HepG2 (cell line): ENCODE measurements around the gene QSOX2. TPM values are rescaled to one million over a fixed set of nuclear protein-coding genes. Genes with fewer than 3 reads are reported as not detected.

Source experiments
- ADNP ChIP-seq: sonication (generic); formaldehyde crosslinking; IDR thresholded peaks from 2 replicates; pipeline ENCODE4 v1.4.0; 2020; ENCODE audit warnings: missing genetic modification reagents
- CHD2 ChIP-seq: IDR thresholded peaks from 2 replicates; pipeline ENCODE4 v1.6.1; 2011; ENCODE audit warnings: low read depth, low read length, improper control_type of control experiment
- GLI4 ChIP-seq: sonication (generic); formaldehyde crosslinking; IDR thresholded peaks from 2 replicates; pipeline ENCODE4 v1.5.1; 2020; ENCODE audit warnings: missing genetic modification reagents, mild to moderate bottlenecking, moderate library complexity, borderline replicate concordance
- HDAC1 ChIP-seq: sonication (generic); formaldehyde crosslinking; IDR thresholded peaks from 2 replicates; pipeline ENCODE4 v1.5.1; 2020; ENCODE audit warnings: mild to moderate bottlenecking, missing genetic modification reagents
- HNF4G ChIP-seq, 2 experiments: sonication (generic) in 1 of 2; formaldehyde crosslinking in 1 of 2; IDR thresholded peaks; 2 replicates each; pipeline versions ENCODE4 v1.4.0 to v1.6.1; 2011 to 2020; ENCODE audit warnings: borderline replicate concordance in 2 of 2, low read depth in 2 of 2, mild to moderate bottlenecking in 2 of 2, low read length in 1 of 2, missing genetic modification reagents in 1 of 2, moderate library complexity in 1 of 2
- IKZF4 ChIP-seq: sonication (generic); formaldehyde crosslinking; IDR thresholded peaks from 2 replicates; pipeline ENCODE4 v1.5.1; 2020; ENCODE audit warnings: borderline replicate concordance, mild to moderate bottlenecking, low read depth, missing genetic modification reagents; ENCODE audit errors: not compliant biosample characterization
- ISL2 ChIP-seq: sonication (generic); formaldehyde crosslinking; IDR thresholded peaks from 2 replicates; pipeline ENCODE4 v1.5.0; 2020; ENCODE audit warnings: missing genetic modification reagents
- RCOR2 ChIP-seq: IDR thresholded peaks from 2 replicates; pipeline ENCODE4 v1.6.1; 2016; ENCODE audit warnings: missing biosample characterization, missing genetic modification reagents
- SKI ChIP-seq: fragments of 450-650 bp; IDR thresholded peaks from one replicate; pipeline ENCODE4 v1.6.1; 2018; ENCODE audit warnings: mild to moderate bottlenecking; ENCODE audit not compliant: partially characterized antibody
- SMC3 ChIP-seq: IDR thresholded peaks from 2 replicates; pipeline ENCODE4 v1.6.1; 2011; ENCODE audit warnings: low read length, improper control_type of control experiment
- SP5 ChIP-seq: IDR thresholded peaks from 2 replicates; pipeline ENCODE4 v1.6.1; 2016; ENCODE audit warnings: low read depth, borderline replicate concordance
- TEAD3 ChIP-seq: optimal IDR thresholded peaks from 2 replicates; pipeline ENCODE3; 2016; ENCODE audit warnings: borderline replicate concordance
- ZMYM3 ChIP-seq: sonication (generic); formaldehyde crosslinking; IDR thresholded peaks from 2 replicates; pipeline ENCODE4 v1.5.1; 2020; ENCODE audit warnings: mild to moderate bottlenecking, missing genetic modification reagents
- ZMYM4 ChIP-seq: sonication (generic); formaldehyde crosslinking; IDR thresholded peaks from 2 replicates; pipeline ENCODE4 v1.8.1; 2023; ENCODE audit warnings: mild to moderate bottlenecking, missing genetic modification reagents
- ZNF292 ChIP-seq: sonication (generic); formaldehyde crosslinking; IDR thresholded peaks from 2 replicates; pipeline ENCODE4 v1.8.1; 2022; ENCODE audit warnings: mild to moderate bottlenecking, low read depth, missing genetic modification reagents, borderline replicate concordance
- ZNF549 ChIP-seq: sonication (generic); formaldehyde crosslinking; IDR thresholded peaks from 2 replicates; pipeline ENCODE4 v1.5.0; 2020; ENCODE audit warnings: missing genetic modification reagents
- ZNF605 ChIP-seq: sonication (generic); formaldehyde crosslinking; IDR thresholded peaks from 2 replicates; pipeline ENCODE4 v1.8.0; 2022; ENCODE audit warnings: mild to moderate bottlenecking, missing genetic modification reagents
- ZNF674 ChIP-seq: sonication (generic); formaldehyde crosslinking; IDR thresholded peaks from 2 replicates; pipeline ENCODE4 v1.5.0; 2020; ENCODE audit warnings: low read depth, mild to moderate bottlenecking, missing genetic modification reagents
- polyA plus RNA-seq, 8 experiments: library from polyadenylated mRNA; depleted of rRNA in 3 of 8; stranded (reverse) in 7 of 8; unstranded in 1 of 8; fragments of >200 nt; fragmentation: Illumina TruSeq in 4 of 8; extraction: Trizol in 4 of 8; gene quantifications; 2 replicates each; pipeline versions ENCODE4 v1.2.1 to v1.2.3, GENCODE V29; 2011 to 2016; ENCODE audit warnings: low read depth in 4 of 8, missing spikeins in 1 of 8, mixed read lengths in 1 of 8; ENCODE audit not compliant: insufficient read depth in 1 of 8
- total RNA-seq, 5 experiments: library from RNA; depleted of rRNA; stranded (reverse); fragments of >200 nt; fragmentation: Illumina TruSeq; extraction: Trizol; gene quantifications; 2 replicates each; pipeline ENCODE4 v1.2.3, GENCODE V29; 2016; ENCODE audit warnings: low read depth in 1 of 5
- TF ChIP-seq, protein P1 (sequence below): sonication (generic); formaldehyde crosslinking; IDR thresholded peaks from 2 replicates; pipeline ENCODE4 v1.5.0; 2020; ENCODE audit warnings: mild to moderate bottlenecking, missing genetic modification reagents, borderline replicate concordance
- TF ChIP-seq, protein P2 (sequence below): IDR thresholded peaks from 2 replicates; pipeline ENCODE4 v1.6.1; 2012; ENCODE audit warnings: inconsistent platforms
- TF ChIP-seq, protein P3 (sequence below): sonication (generic); formaldehyde crosslinking; IDR thresholded peaks from 2 replicates; pipeline ENCODE4 v1.4.0; 2020; ENCODE audit warnings: mild to moderate bottlenecking, missing genetic modification reagents
- TF ChIP-seq, protein P4 (sequence below): sonication (generic); formaldehyde crosslinking; IDR thresholded peaks from 2 replicates; pipeline ENCODE4 v1.9.0; 2022; ENCODE audit warnings: low read depth, missing genetic modification reagents

Gene QSOX2
- total and polyA plus RNA-seq, 2 of the 13 experiments (the other 11 are each of a cell fraction or from before 2014, with no cell fraction given) = 27.1 to 42.1 TPM

DNA sequence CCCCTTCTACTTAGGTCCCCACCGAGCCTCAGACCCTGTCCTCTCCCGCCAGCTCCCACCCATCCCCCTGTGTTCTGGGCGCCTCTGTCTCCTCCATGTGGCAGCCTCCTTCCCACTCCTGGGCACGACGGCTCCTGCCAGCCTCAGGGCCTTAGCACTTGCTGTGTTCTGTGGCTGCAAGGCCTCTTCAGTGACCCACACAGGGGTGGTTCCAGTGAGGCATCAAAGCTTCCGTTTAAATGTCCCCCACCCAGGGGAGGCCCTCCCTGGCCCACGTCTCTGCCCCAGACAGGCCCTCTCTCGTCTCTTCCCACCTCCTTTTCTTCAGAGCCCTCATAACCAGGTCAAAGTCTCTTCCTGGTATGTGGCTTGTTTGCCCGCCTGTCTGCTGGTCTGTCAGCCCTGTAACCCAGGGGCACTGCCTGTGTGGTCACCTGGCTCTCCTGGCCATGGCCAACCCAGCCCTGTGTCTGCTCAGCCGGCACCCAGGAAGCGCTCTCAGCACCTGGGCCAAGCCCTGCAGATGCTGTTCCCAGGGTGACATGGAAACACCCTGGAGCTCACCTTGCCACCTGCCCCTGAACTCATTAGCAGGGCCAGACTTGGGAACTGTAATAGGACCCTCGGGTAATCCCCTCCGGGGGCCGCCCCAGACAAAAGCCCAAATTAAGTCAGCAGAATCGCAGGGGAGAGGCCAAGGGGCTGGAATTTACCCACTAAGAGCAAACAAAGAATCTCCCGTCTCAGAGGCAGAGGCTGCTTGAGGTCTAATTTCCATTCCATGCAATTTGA lies 74.4 kb downstream of the QSOX2 start (continued):
- TF ChIP-seq, protein P1, sequence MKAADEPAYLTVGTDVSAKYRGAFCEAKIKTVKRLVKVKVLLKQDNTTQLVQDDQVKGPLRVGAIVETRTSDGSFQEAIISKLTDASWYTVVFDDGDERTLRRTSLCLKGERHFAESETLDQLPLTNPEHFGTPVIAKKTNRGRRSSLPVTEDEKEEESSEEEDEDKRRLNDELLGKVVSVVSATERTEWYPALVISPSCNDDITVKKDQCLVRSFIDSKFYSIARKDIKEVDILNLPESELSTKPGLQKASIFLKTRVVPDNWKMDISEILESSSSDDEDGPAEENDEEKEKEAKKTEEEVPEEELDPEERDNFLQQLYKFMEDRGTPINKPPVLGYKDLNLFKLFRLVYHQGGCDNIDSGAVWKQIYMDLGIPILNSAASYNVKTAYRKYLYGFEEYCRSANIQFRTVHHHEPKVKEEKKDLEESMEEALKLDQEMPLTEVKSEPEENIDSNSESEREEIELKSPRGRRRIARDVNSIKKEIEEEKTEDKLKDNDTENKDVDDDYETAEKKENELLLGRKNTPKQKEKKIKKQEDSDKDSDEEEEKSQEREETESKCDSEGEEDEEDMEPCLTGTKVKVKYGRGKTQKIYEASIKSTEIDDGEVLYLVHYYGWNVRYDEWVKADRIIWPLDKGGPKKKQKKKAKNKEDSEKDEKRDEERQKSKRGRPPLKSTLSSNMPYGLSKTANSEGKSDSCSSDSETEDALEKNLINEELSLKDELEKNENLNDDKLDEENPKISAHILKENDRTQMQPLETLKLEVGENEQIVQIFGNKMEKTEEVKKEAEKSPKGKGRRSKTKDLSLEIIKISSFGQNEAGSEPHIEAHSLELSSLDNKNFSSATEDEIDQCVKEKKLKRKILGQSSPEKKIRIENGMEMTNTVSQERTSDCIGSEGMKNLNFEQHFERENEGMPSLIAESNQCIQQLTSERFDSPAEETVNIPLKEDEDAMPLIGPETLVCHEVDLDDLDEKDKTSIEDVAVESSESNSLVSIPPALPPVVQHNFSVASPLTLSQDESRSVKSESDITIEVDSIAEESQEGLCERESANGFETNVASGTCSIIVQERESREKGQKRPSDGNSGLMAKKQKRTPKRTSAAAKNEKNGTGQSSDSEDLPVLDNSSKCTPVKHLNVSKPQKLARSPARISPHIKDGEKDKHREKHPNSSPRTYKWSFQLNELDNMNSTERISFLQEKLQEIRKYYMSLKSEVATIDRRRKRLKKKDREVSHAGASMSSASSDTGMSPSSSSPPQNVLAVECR (CRISPR knock-in tag) = peak; percentile 35; the same call in 1 of the 2 replicates
- no peak for TF ChIP-seq RCOR2 (CRISPR knock-in tag)
- TF ChIP-seq, protein P2, sequence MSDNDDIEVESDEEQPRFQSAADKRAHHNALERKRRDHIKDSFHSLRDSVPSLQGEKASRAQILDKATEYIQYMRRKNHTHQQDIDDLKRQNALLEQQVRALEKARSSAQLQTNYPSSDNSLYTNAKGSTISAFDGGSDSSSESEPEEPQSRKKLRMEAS = peak; percentile 38
- TF ChIP-seq SKI = peak; percentile 78
- TF ChIP-seq IKZF4 = no peak
- TF ChIP-seq CHD2 = no peak
- TF ChIP-seq ZNF549 = no peak
- TF ChIP-seq ISL2 (CRISPR knock-in tag) = peak; percentile 23; the same call in 1 of the 2 replicates
- peak; percentile 43 for TF ChIP-seq HNF4G (IDR thresholded peaks at IDR 0.05; ENCODE audit: borderline replicate concordance, low read depth, low read length)
- TF ChIP-seq HNF4G (CRISPR knock-in tag; IDR thresholded peaks at IDR 0.05; ENCODE audit: borderline replicate concordance, low read depth) = no peak
- TF ChIP-seq GLI4 (CRISPR knock-in tag) = 0 out of 2 replicates have a peak, but pooled peaks have one; percentile 37
- 0 out of 2 replicates have a peak, but pooled peaks have one; percentile 26 for TF ChIP-seq SP5 (CRISPR knock-in tag)
- TF ChIP-seq ADNP (CRISPR knock-in tag) = 0 out of 2 replicates have a peak, but pooled peaks have one; percentile 20
- peak; percentile 87 for TF ChIP-seq TEAD3 (CRISPR knock-in tag)
- TF ChIP-seq ZMYM3 = peak; percentile 87
- TF ChIP-seq, protein P3, sequence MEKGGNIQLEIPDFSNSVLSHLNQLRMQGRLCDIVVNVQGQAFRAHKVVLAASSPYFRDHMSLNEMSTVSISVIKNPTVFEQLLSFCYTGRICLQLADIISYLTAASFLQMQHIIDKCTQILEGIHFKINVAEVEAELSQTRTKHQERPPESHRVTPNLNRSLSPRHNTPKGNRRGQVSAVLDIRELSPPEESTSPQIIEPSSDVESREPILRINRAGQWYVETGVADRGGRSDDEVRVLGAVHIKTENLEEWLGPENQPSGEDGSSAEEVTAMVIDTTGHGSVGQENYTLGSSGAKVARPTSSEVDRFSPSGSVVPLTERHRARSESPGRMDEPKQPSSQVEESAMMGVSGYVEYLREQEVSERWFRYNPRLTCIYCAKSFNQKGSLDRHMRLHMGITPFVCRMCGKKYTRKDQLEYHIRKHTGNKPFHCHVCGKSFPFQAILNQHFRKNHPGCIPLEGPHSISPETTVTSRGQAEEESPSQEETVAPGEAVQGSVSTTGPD (CRISPR knock-in tag) = no peak
- 0 out of 2 replicates have a peak, but pooled peaks have one; percentile 20 for TF ChIP-seq ZNF292 (CRISPR knock-in tag)
- TF ChIP-seq SMC3 = no peak
- TF ChIP-seq ZNF605 = 0 out of 2 replicates have a peak, but pooled peaks have one; percentile 23
- TF ChIP-seq, protein P4, sequence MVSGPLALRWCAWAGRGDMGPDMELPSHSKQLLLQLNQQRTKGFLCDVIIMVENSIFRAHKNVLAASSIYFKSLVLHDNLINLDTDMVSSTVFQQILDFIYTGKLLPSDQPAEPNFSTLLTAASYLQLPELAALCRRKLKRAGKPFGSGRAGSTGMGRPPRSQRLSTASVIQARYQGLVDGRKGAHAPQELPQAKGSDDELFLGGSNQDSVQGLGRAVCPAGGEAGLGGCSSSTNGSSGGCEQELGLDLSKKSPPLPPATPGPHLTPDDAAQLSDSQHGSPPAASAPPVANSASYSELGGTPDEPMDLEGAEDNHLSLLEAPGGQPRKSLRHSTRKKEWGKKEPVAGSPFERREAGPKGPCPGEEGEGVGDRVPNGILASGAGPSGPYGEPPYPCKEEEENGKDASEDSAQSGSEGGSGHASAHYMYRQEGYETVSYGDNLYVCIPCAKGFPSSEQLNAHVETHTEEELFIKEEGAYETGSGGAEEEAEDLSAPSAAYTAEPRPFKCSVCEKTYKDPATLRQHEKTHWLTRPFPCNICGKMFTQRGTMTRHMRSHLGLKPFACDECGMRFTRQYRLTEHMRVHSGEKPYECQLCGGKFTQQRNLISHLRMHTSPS (CRISPR knock-in tag) = peak; percentile 88
- TF ChIP-seq ZMYM4 = 0 out of 2 replicates have a peak, but pooled peaks have one; percentile 13
- peak; percentile 15; the same call in 1 of the 2 replicates for TF ChIP-seq HDAC1 (CRISPR knock-in tag)
- no peak for TF ChIP-seq ZNF674 (CRISPR knock-in tag)
